Lower leg skin (tissue), 3 donors: ENCODE measurements around the gene DBN1.

Experiments
- CTCF ChIP-seq, 3 donors: fragments of 450-650 bp; IDR thresholded peaks; one replicate each; pipeline ENCODE4 v1.5.1; 2016; ENCODE audit warnings: antibody characterized with exemption in 3 of 3, mild to moderate bottlenecking in 3 of 3, moderate library complexity in 2 of 3
- POLR2A ChIP-seq, 2 donors: fragments of 450-650 bp; IDR thresholded peaks; one replicate each; pipeline ENCODE4 v1.6.1; 2016 to 2017; ENCODE audit warnings: antibody characterized with exemption in 2 of 2, mild to moderate bottlenecking in 1 of 2, moderate library complexity in 1 of 2

GRCh38 chr5:177505075-177505474 lies 31.6 kb upstream of the DBN1 start:
- TF ChIP-seq CTCF (IDR thresholded peaks at IDR 0.05) (no peak), POLR2A (IDR thresholded peaks at IDR 0.05) (no peak)
